Measurements from ENCODE around the gene MCFD2.
"Not testable (repeated sequence)": the region's sequence is repeated elsewhere in the genome, so short reads cannot be mapped to it uniquely, and the experiment has no call there.

The MCFD2 gene

GRCh38 chr2:46901611-46902010 is 14.0 kb downstream of the MCFD2 start:
- FAIRE-seq = no peak

- no peak for FAIRE-seq
Observed at GRCh38 chr2:46900381-46900780, 15.2 kb downstream of the MCFD2 start.

GRCh38 chr2:46899053-46899452 is 16.6 kb downstream of the MCFD2 start:
- FAIRE-seq = no peak

GRCh38 chr2:46898024-46898423 is 17.6 kb downstream of the MCFD2 start:
- no peak for FAIRE-seq

GRCh38 chr2:46893269-46893939 is 22.2 kb downstream of the MCFD2 start:
- no peak for FAIRE-seq

- FAIRE-seq = no peak
Observed at GRCh38 chr2:46891956-46892553, 23.6 kb downstream of the MCFD2 start.

GRCh38 chr2:46888421-46888952 is 27.1 kb downstream of the MCFD2 start:
- FAIRE-seq = no peak

GRCh38 chr2:46887028-46887885 is 28.3 kb downstream of the MCFD2 start:
- FAIRE-seq = no peak

GRCh38 chr2:46886268-46887027 is 29.2 kb downstream of the MCFD2 start:
- FAIRE-seq = no peak

- FAIRE-seq = no peak
Observed at GRCh38 chr2:46885376-46885775, 30.2 kb downstream of the MCFD2 start.

GRCh38 chr2:46879511-46879910 is 36.1 kb downstream of the MCFD2 start:
- no peak for FAIRE-seq

- FAIRE-seq = no peak
Observed at GRCh38 chr2:46878886-46879285, 36.7 kb downstream of the MCFD2 start.

GRCh38 chr2:46878240-46878877 is 37.2 kb downstream of the MCFD2 start:
- no peak for FAIRE-seq

GRCh38 chr2:46877619-46878113 is 37.9 kb downstream of the MCFD2 start:
- no peak for FAIRE-seq

- no peak for FAIRE-seq
Observed at GRCh38 chr2:46876741-46877384, 38.7 kb downstream of the MCFD2 start.

- FAIRE-seq = not testable (repeated sequence)
Observed at GRCh38 chr2:46875962-46876689, 39.5 kb downstream of the MCFD2 start.

GRCh38 chr2:46875226-46875899 is 40.2 kb downstream of the MCFD2 start:
- no peak for FAIRE-seq

- no peak for FAIRE-seq
Observed at GRCh38 chr2:46874236-46874929, 41.2 kb downstream of the MCFD2 start.

GRCh38 chr2:46873604-46874068 is 42.0 kb downstream of the MCFD2 start:
- no peak for FAIRE-seq
